Measurements from ENCODE around the gene UNC5C.

GRCh38 chr4:95545546-95545945 is 3.2 kb downstream of the UNC5C start:
- no peak for TF ChIP-seq CTCF (IDR thresholded peaks at IDR 0.05)
- no peak for TF ChIP-seq CREB1 (CRISPR knock-in tag; IDR thresholded peaks at IDR 0.05)
- TF ChIP-seq KAT7 (CRISPR knock-in tag; IDR thresholded peaks at IDR 0.05; ENCODE audit: borderline replicate concordance): no peak
